Activated B cell treated with CpG ODN at 0.5 μM for 24 hours (primary cell): ENCODE results near the gene FCHSD1. TPM values are rescaled to one million over a fixed set of nuclear protein-coding genes. Genes with fewer than 3 reads are reported as not detected.

Source experiments
- ATAC-seq: fragments of 200-7000 bp; cut with Tn5 transposase; one replicate; pipeline ENCODE4 v1.10.0; 2021; ENCODE audit warnings: low read depth, mild to moderate bottlenecking, moderate library complexity
- CTCF ChIA-PET: fragments of 350-600 bp; sonication (Branson Sonifier 250); formaldehyde crosslinking; loops from one replicate; lab custom pipeline; 2021; ENCODE audit warnings: antibody characterized with exemption; lab: Charles Lee
- POLR2A ChIA-PET: fragments of 350-600 bp; sonication (Branson Sonifier 250); formaldehyde crosslinking; loops from one replicate; lab custom pipeline; 2021; ENCODE audit warnings: antibody characterized with exemption; lab: Charles Lee
- DNase-seq: peaks from one replicate; pipeline ENCODE4 v3.0.0; 2022
- H3K27ac Mint-ChIP-seq: one replicate; pipeline ENCODE4 v1.8.0; 2020; ENCODE audit warnings: mixed read lengths
- H3K27me3 Mint-ChIP-seq: one replicate; pipeline ENCODE4 v1.8.0; 2021; ENCODE audit warnings: mixed read lengths
- H3K36me3 Mint-ChIP-seq: one replicate; pipeline ENCODE4 v1.8.0; 2021; ENCODE audit warnings: low read depth, mixed read lengths
- H3K4me1 Mint-ChIP-seq: one replicate; pipeline ENCODE4 v1.8.0; 2021; ENCODE audit warnings: mixed read lengths
- H3K4me3 Mint-ChIP-seq: one replicate; pipeline ENCODE4 v1.8.0; 2020; ENCODE audit warnings: mild to moderate bottlenecking, mixed read lengths
- H3K9me3 Mint-ChIP-seq: one replicate; pipeline ENCODE4 v1.8.0; 2020; ENCODE audit warnings: mixed read lengths
- intact Hi-C: fragments of 100-400 bp; cut with micrococcal nuclease; formaldehyde crosslinking; loops from one replicate; pipeline ENCODE4 v1.15.1; 2024
- total RNA-seq: library from RNA; stranded (reverse); gene quantifications from 2 replicates; pipeline ENCODE4 v1.2.3, GENCODE V29; 2022
- TF ChIP-seq, protein P1 (sequence below): fragments of 200-600 bp; IDR thresholded peaks from one replicate; pipeline ENCODE4 v1.8.0; 2022; ENCODE audit warnings: antibody characterized with exemption, mild to moderate bottlenecking

FCHSD1 gene
- total RNA-seq, 1 donor from 2014 or later: 79.5 TPM

DNA sequence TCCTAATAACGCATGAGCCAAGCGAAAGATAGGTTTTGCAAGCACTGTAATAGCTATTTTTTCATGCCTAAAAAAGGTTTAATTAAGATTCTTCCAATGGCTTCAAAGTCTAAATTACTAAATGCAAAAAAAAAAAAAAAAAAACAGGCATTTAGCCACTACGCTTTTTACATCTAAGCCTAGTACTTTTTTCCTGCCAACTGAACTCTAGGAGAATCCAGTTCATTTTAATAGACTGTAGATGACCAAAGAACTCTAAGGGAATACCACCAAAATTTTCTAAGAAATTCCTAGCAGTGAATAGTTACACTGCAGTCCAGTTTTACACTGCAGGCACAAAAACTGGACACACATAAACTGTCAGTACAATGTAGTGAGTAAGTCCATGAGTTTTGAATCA, 42.2 kb downstream of the FCHSD1 start:
- H3K4me1 Mint-ChIP-seq: peaks cover 85% of the 10 kb centered on the region
- no peak for ATAC-seq
- peak overlapping the region; percentile 72 for H3K27ac Mint-ChIP-seq
- TF ChIP-seq, protein P1, sequence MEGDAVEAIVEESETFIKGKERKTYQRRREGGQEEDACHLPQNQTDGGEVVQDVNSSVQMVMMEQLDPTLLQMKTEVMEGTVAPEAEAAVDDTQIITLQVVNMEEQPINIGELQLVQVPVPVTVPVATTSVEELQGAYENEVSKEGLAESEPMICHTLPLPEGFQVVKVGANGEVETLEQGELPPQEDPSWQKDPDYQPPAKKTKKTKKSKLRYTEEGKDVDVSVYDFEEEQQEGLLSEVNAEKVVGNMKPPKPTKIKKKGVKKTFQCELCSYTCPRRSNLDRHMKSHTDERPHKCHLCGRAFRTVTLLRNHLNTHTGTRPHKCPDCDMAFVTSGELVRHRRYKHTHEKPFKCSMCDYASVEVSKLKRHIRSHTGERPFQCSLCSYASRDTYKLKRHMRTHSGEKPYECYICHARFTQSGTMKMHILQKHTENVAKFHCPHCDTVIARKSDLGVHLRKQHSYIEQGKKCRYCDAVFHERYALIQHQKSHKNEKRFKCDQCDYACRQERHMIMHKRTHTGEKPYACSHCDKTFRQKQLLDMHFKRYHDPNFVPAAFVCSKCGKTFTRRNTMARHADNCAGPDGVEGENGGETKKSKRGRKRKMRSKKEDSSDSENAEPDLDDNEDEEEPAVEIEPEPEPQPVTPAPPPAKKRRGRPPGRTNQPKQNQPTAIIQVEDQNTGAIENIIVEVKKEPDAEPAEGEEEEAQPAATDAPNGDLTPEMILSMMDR: no peak
- H3K27me3 Mint-ChIP-seq: no peaks in the 10 kb centered on the region
- no peak overlapping the region for H3K4me3 Mint-ChIP-seq
- CTCF ChIA-PET: interaction anchor here (1.5 to 5.2 kb wide), 2 partner anchors 10 to 17 kb away, joined by 4 to 32 read pairs; partner anchors contain the start of gene DIAPH1
- POLR2A ChIA-PET: interaction anchor here (5.7 kb wide), 1 partner anchor 9 kb away, joined by 63 read pairs; the partner anchor contains the start of gene DIAPH1
- no peak for DNase-seq
- intact Hi-C loops: no loop called here
- no peaks in the 10 kb centered on the region for H3K9me3 Mint-ChIP-seq
- peaks cover 24% of the 10 kb centered on the region for H3K36me3 Mint-ChIP-seq

DNA sequence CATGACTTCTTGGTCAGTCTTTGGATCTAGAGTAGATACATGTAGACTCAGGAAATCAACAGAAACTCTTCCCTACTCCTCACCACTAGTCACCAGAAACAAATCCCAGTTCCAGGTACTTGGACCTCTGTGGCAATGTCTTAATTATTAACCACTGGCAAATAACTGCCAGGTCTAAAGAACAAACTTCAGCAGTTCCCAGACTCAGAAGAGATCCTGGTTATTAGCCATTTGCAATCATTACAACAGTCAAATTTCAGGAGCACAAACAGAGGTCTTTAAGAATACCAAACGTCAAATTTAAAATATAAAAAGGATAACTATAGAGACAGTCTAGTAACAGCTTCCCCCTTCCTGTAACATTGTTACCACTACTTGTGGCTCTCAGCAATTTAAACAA, 42.7 kb downstream of the FCHSD1 start:
- Mint-ChIP-seq H3K27ac (peak overlapping the region; percentile 72), H3K9me3 (no peaks in the 10 kb centered on the region), H3K36me3 (peaks cover 24% of the 10 kb centered on the region), H3K4me3 (peak overlapping the region; percentile 38), H3K27me3 (no peaks in the 10 kb centered on the region), H3K4me1 (peaks cover 85% of the 10 kb centered on the region)
- CTCF ChIA-PET: interaction anchor here (1.2 to 5.2 kb wide), 3 partner anchors 11 to 16 kb away, joined by 4 to 32 read pairs (median 7); partner anchors contain the start of gene DIAPH1
- no peak for ATAC-seq
- no peak for DNase-seq
- TF ChIP-seq, protein P1: no peak
- POLR2A ChIA-PET: interaction anchor here (5.7 kb wide), 1 partner anchor 9 kb away, joined by 63 read pairs; the partner anchor contains the start of gene DIAPH1
- intact Hi-C loops: no loop called here

DNA sequence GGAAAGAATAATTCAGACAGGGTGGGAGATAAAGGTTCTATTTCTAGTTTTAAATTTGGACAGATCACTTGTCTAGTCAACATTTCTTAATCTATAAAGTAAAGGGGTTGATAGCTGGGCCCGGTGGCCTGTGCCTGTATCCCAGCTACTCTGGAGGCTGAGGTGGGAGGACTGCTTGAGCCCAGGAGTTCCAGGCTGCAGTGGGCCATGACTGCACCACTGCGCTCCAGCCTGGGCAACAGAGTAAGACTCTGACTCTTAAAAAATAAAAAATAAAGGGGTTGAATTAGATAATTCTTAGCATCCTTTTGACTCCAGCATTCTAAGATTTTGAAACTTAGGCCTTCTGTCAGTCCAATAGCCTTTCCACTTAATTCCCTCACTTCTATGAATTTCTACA, 43.2 kb downstream of the FCHSD1 start:
- TF ChIP-seq, protein P1: no peak
- H3K4me3 Mint-ChIP-seq: peak overlapping the region; percentile 38
- ATAC-seq (no peak), DNase-seq (no peak)
- no peaks in the 10 kb centered on the region for H3K27me3 Mint-ChIP-seq
- peaks cover 84% of the 10 kb centered on the region for H3K4me1 Mint-ChIP-seq
- intact Hi-C loops: no loop called here
- peak overlapping the region; percentile 93 for H3K27ac Mint-ChIP-seq
- peaks cover 21% of the 10 kb centered on the region for H3K36me3 Mint-ChIP-seq
- ChIA-PET POLR2A (interaction anchor here (1.4 to 5.7 kb wide), 2 partner anchors 10 to 28 kb away, joined by 3 to 63 read pairs; partner anchors contain the start of genes DIAPH1, HDAC3 and RELL2), CTCF (interaction anchor here (1.2 to 5.2 kb wide), 3 partner anchors 11 to 44 kb away, joined by 3 to 32 read pairs (median 7); partner anchors contain the start of gene DIAPH1)
- no peaks in the 10 kb centered on the region for H3K9me3 Mint-ChIP-seq

DNA sequence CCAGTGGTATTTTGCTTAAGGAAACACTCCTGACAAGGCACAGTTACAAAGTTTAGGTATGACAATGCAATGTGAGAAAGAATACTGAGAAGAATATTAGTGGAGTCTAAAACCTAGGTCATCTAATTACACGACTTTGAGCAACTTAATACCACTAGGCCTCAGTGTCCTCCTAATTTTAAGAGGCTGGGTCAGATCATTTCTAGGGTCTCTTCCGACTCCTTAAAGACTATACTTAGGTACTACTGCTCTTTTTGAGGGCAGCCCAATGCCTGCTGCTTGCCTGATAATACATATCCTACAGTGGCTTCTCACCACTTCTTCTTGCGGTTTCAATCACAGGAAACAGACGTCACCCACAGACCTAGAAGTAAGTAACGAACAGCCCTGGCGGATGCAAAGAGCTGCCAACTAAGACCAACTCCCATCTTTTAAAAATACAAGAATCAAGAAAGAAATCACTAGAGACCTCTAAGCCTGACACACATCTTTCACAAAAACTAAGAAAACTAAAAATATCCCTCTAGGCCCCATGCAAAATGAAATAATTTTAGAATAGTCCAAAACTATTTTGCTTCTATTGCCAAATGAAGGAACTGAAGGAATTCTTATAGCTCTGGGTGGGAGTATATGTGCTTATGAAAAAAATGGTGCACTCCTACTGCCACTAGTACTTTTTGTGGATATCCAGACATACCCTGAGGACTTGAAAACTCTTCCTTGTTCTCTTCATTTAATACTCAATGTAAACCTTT, 45.5 kb downstream of the FCHSD1 start:
- H3K36me3 Mint-ChIP-seq: peaks cover 10% of the 10 kb centered on the region
- H3K9me3 Mint-ChIP-seq: no peaks in the 10 kb centered on the region
- no peak for DNase-seq
- TF ChIP-seq, protein P1: no peak
- POLR2A ChIA-PET: interaction anchor here (0.5 to 5.7 kb wide), 9 partner anchors 8 to 45 kb away, joined by 3 to 63 read pairs (median 3); partner anchors contain the start of gene DIAPH1
- H3K4me1 Mint-ChIP-seq: peaks cover 84% of the 10 kb centered on the region
- CTCF ChIA-PET: interaction anchor here (1.8 to 5.2 kb wide), 3 partner anchors 11 to 14 kb away, joined by 7 to 33 read pairs (median 32); partner anchors contain the start of gene DIAPH1
- H3K27ac Mint-ChIP-seq: peak overlapping the region; percentile 93
- peak overlapping the region; percentile 76 for H3K4me3 Mint-ChIP-seq
- peak; percentile 97 for ATAC-seq
- no peaks in the 10 kb centered on the region for H3K27me3 Mint-ChIP-seq
- intact Hi-C loops: loop anchor here (1.0 kb wide), 4 partner anchors 8 to 31 kb away; partner anchors contain the start of genes HDAC3 and RELL2
